Natural killer cell (primary cell): Measurements from ENCODE around the gene SAMD4A. TPM values are rescaled to one million over a fixed set of nuclear protein-coding genes. Genes with fewer than 3 reads are reported as not detected.

ENCODE experiments used
- ATAC-seq, 3 donors: fragments of 150-1000 bp in 2 of 3; fragments of 200-7000 bp in 1 of 3; cut with Tn5 transposase; 1 replicate in 1 of 3; 2 replicates in 2 of 3; pipeline ENCODE4 v1.10.0; 2021; ENCODE audit warnings: mild to moderate bottlenecking in 2 of 3, moderate library complexity in 2 of 3
- DNase-seq, 2 donors: peaks; one replicate each; pipeline versions ENCODE4 v3.0.0 to v3.0.0-alpha.2; 2013 to 2021; ENCODE audit warnings: mixed read lengths in 1 of 2
- H3K27ac ChIP-seq: one replicate; pipeline ENCODE4 v1.5.1; 2013; ENCODE audit warnings: mild to moderate bottlenecking, low read length
- H3K27me3 ChIP-seq: one replicate; pipeline ENCODE4 v1.6.1; 2013; ENCODE audit warnings: low read length; ENCODE audit not compliant: control insufficient read depth, insufficient read depth
- H3K36me3 ChIP-seq: one replicate; pipeline ENCODE4 v1.6.1; 2013; ENCODE audit warnings: low read length; ENCODE audit not compliant: control insufficient read depth, insufficient read depth
- H3K4me1 ChIP-seq: one replicate; pipeline ENCODE4 v1.6.1; 2013; ENCODE audit warnings: low read length; ENCODE audit not compliant: control insufficient read depth, insufficient read depth
- H3K4me3 ChIP-seq: one replicate; pipeline ENCODE4 v1.5.1; 2013; ENCODE audit warnings: low read length
- H3K9me3 ChIP-seq: one replicate; pipeline ENCODE4 v1.6.1; 2013; ENCODE audit warnings: low read length; ENCODE audit not compliant: control insufficient read depth, insufficient read depth
- H3K27ac Mint-ChIP-seq, 2 donors: one replicate each; pipeline ENCODE4 v1.8.0; 2022; ENCODE audit warnings: mild to moderate bottlenecking in 2 of 2, mixed read lengths in 2 of 2, moderate library complexity in 1 of 2
- H3K27me3 Mint-ChIP-seq, 2 donors: one replicate each; pipeline ENCODE4 v1.8.0; 2022; ENCODE audit warnings: low read depth in 2 of 2, mixed read lengths in 2 of 2
- H3K36me3 Mint-ChIP-seq: one replicate; pipeline ENCODE4 v1.8.0; 2022; ENCODE audit warnings: mixed read lengths
- H3K4me1 Mint-ChIP-seq, 2 donors: one replicate each; pipeline ENCODE4 v1.8.0; 2022; ENCODE audit warnings: mixed read lengths in 2 of 2
- H3K4me3 Mint-ChIP-seq: one replicate; pipeline ENCODE4 v1.8.0; 2022; ENCODE audit warnings: mild to moderate bottlenecking, moderate library complexity, mixed read lengths
- H3K9me3 Mint-ChIP-seq, 2 donors: one replicate each; pipeline ENCODE4 v1.8.0; 2022; ENCODE audit warnings: mixed read lengths in 2 of 2
- CTCF ChIP-seq: fragments of 200-600 bp; IDR thresholded peaks from one replicate; pipeline ENCODE4 v1.8.0; 2022; ENCODE audit warnings: antibody characterized with exemption
- WGBS: methylation state at CpG from one replicate; pipeline ENCODE4 v1.1.7; 2013; ENCODE audit warnings: missing lambda C conversion rate; ENCODE audit not compliant: insufficient coverage; 5-methylcytosine and 5-hydroxymethylcytosine counted together
- intact Hi-C: fragments of 100-400 bp; cut with micrococcal nuclease; formaldehyde crosslinking; loops from one replicate; pipeline ENCODE4 v1.14.2; 2022
- total RNA-seq, 4 donors: library from RNA; stranded (reverse); fragments of 120-200 nt in 1 of 4; gene quantifications; one replicate each; pipeline versions ENCODE4 v1.2.3 to v1.2.4, GENCODE V29; 2013 to 2022

SAMD4A gene
- total RNA-seq, 3 donors from 2014 or later (not counting 1 experiment from before 2014, with no cell fraction given) = 0.70 to 1.6 (median 1.4) TPM

- DNase-seq = no peak
- H3K27me3 Mint-ChIP-seq = peaks cover 36 to 87% of the 10 kb centered on the region in 2 donors
- H3K9me3 Mint-ChIP-seq = no peaks in the 10 kb centered on the region
- intact Hi-C loops = no loop called here
- H3K36me3 Mint-ChIP-seq = no peaks in the 10 kb centered on the region
- WGBS = 81% methylated on average over 4 of the region's 4 CpGs
- no peaks in the 10 kb centered on the region for H3K4me1 Mint-ChIP-seq
- no peak for ATAC-seq
- Histone ChIP-seq H3K9me3 (no peaks in the 10 kb centered on the region), H3K4me3 (no peak overlapping the region), H3K27ac (no peak overlapping the region), H3K4me1 (no peaks in the 10 kb centered on the region), H3K36me3 (no peaks in the 10 kb centered on the region), H3K27me3 (peaks cover 2% of the 10 kb centered on the region)
- no peak for TF ChIP-seq CTCF
- no peak overlapping the region for H3K4me3 Mint-ChIP-seq
- H3K27ac Mint-ChIP-seq = no peak overlapping the region
Observed at GRCh38 chr14:54724123-54724522, 157.2 kb downstream of the SAMD4A start.

- Mint-ChIP-seq H3K27ac (no peak overlapping the region), H3K36me3 (no peaks in the 10 kb centered on the region), H3K27me3 (peaks cover 37 to 87% of the 10 kb centered on the region in 2 donors), H3K9me3 (no peaks in the 10 kb centered on the region), H3K4me1 (peaks cover 0 to 2% of the 10 kb centered on the region in 2 donors), H3K4me3 (no peak overlapping the region)
- 86% methylated on average over 5 of the region's 5 CpGs for WGBS
- intact Hi-C loops = no loop called here
- H3K36me3 ChIP-seq = no peaks in the 10 kb centered on the region
- no peak for TF ChIP-seq CTCF
- no peak overlapping the region for H3K27ac ChIP-seq
- H3K4me3 ChIP-seq = no peak overlapping the region
- DNase-seq = no peak
- H3K9me3 ChIP-seq = no peaks in the 10 kb centered on the region
- H3K4me1 ChIP-seq = no peaks in the 10 kb centered on the region
- no peak for ATAC-seq
- H3K27me3 ChIP-seq = peaks cover 2% of the 10 kb centered on the region
Observed at GRCh38 chr14:54724676-54725325, 157.9 kb downstream of the SAMD4A start.

- Histone ChIP-seq H3K36me3 (no peaks in the 10 kb centered on the region), H3K4me1 (no peaks in the 10 kb centered on the region), H3K4me3 (no peak overlapping the region), H3K27ac (no peak overlapping the region), H3K9me3 (no peaks in the 10 kb centered on the region), H3K27me3 (peaks cover 2% of the 10 kb centered on the region)
- intact Hi-C loops = no loop called here
- Mint-ChIP-seq H3K4me3 (no peak overlapping the region), H3K27me3 (peaks cover 30 to 87% of the 10 kb centered on the region in 2 donors), H3K27ac (no peak overlapping the region), H3K36me3 (no peaks in the 10 kb centered on the region), H3K4me1 (peaks cover 7 to 10% of the 10 kb centered on the region in 2 donors), H3K9me3 (no peaks in the 10 kb centered on the region)
- no peak for TF ChIP-seq CTCF
- DNase-seq (no peak), ATAC-seq (no peak)
Observed at GRCh38 chr14:54725998-54726397, 159.1 kb downstream of the SAMD4A start.

- WGBS = 88% methylated on average over 4 of the region's 7 CpGs
- no peak overlapping the region for H3K27ac Mint-ChIP-seq
- no peak for ATAC-seq
- no peaks in the 10 kb centered on the region for H3K9me3 Mint-ChIP-seq
- no peak for TF ChIP-seq CTCF
- H3K4me1 Mint-ChIP-seq = peaks cover 7 to 10% of the 10 kb centered on the region in 2 donors
- H3K4me1 ChIP-seq = no peaks in the 10 kb centered on the region
- H3K36me3 ChIP-seq = no peaks in the 10 kb centered on the region
- H3K9me3 ChIP-seq = no peaks in the 10 kb centered on the region
- H3K36me3 Mint-ChIP-seq = no peaks in the 10 kb centered on the region
- H3K27ac ChIP-seq = no peak overlapping the region
- intact Hi-C loops = no loop called here
- no peak for DNase-seq
- no peak overlapping the region for H3K4me3 ChIP-seq
- H3K27me3 ChIP-seq = peaks cover 2% of the 10 kb centered on the region
- H3K4me3 Mint-ChIP-seq = no peak overlapping the region
- peaks cover 30 to 83% of the 10 kb centered on the region in 2 donors for H3K27me3 Mint-ChIP-seq
Observed at GRCh38 chr14:54727929-54728328, 161.0 kb downstream of the SAMD4A start.
